ENCODE results near the gene HS3ST4. TPM values are rescaled to one million over a fixed set of nuclear protein-coding genes. Genes with fewer than 3 reads are reported as not detected.

Gene HS3ST4
- total RNA-seq, 1 donor from 2014 or later: not detected

DNA sequence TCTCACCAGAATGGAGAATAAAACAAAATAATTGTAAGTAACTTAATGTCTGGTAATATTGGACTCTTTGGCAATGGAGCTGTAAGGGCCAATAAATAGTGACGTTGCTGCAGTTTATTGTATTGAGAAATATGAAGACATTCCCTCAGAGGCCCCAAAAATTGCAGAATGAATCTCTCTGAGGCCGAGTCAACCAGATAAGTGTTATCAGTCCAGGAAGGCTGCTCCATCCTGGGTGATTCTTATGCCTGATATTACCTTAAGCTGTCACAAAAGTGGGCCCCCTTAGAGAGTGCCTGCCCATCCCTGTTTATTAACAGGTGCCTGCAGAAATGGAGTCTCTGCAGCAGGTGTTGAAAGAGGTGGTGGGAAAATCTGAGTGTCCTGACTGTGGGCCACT lies 219.2 kb downstream of the HS3ST4 start:
- no peaks in the 10 kb centered on the region for H3K27me3 Mint-ChIP-seq
- TF ChIP-seq, protein P1, sequence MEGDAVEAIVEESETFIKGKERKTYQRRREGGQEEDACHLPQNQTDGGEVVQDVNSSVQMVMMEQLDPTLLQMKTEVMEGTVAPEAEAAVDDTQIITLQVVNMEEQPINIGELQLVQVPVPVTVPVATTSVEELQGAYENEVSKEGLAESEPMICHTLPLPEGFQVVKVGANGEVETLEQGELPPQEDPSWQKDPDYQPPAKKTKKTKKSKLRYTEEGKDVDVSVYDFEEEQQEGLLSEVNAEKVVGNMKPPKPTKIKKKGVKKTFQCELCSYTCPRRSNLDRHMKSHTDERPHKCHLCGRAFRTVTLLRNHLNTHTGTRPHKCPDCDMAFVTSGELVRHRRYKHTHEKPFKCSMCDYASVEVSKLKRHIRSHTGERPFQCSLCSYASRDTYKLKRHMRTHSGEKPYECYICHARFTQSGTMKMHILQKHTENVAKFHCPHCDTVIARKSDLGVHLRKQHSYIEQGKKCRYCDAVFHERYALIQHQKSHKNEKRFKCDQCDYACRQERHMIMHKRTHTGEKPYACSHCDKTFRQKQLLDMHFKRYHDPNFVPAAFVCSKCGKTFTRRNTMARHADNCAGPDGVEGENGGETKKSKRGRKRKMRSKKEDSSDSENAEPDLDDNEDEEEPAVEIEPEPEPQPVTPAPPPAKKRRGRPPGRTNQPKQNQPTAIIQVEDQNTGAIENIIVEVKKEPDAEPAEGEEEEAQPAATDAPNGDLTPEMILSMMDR (IDR thresholded peaks at IDR 0.05): no peak
- ChIA-PET POLR2A (no interaction called here), CTCF (no interaction called here)
- H3K4me3 Mint-ChIP-seq: no peak overlapping the region
- DNase-seq: no peak
- H3K27ac Mint-ChIP-seq: no peak overlapping the region
- no peak for ATAC-seq (ENCODE audit: low read depth)
- no peaks in the 10 kb centered on the region for H3K9me3 Mint-ChIP-seq
- H3K36me3 Mint-ChIP-seq (ENCODE audit: low read depth): no peaks in the 10 kb centered on the region
- intact Hi-C loops (cut with micrococcal nuclease): no loop called here
- no peaks in the 10 kb centered on the region for H3K4me1 Mint-ChIP-seq

DNA sequence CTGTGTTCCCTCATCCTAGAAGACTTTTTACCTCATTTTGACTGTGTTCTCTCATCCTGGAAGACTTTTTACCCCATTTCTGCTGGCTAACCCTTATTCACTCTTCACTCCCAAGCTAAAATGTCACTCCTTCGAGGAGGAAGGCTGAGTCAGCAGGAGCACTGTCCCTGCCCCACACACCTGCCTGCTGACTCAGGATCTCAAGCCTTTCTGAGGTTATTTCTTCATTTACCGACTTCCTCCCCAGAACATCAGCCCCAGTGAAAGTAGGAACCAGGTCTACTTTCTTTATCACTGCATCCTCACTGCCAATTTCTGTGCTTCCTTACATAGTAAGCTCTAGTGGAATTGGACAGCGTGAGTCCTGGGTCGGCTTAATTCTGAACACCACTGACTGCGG lies 220.6 kb downstream of the HS3ST4 start:
- Mint-ChIP-seq H3K9me3 (no peaks in the 10 kb centered on the region), H3K4me3 (no peak overlapping the region), H3K36me3 (ENCODE audit: low read depth) (no peaks in the 10 kb centered on the region), H3K4me1 (no peaks in the 10 kb centered on the region), H3K27ac (no peak overlapping the region), H3K27me3 (no peaks in the 10 kb centered on the region)
- ChIA-PET POLR2A (no interaction called here), CTCF (no interaction called here)
- TF ChIP-seq, protein P1 (IDR thresholded peaks at IDR 0.05): no peak
- intact Hi-C loops (cut with micrococcal nuclease): no loop called here
- ATAC-seq (ENCODE audit: low read depth) (no peak), DNase-seq (no peak)

DNA sequence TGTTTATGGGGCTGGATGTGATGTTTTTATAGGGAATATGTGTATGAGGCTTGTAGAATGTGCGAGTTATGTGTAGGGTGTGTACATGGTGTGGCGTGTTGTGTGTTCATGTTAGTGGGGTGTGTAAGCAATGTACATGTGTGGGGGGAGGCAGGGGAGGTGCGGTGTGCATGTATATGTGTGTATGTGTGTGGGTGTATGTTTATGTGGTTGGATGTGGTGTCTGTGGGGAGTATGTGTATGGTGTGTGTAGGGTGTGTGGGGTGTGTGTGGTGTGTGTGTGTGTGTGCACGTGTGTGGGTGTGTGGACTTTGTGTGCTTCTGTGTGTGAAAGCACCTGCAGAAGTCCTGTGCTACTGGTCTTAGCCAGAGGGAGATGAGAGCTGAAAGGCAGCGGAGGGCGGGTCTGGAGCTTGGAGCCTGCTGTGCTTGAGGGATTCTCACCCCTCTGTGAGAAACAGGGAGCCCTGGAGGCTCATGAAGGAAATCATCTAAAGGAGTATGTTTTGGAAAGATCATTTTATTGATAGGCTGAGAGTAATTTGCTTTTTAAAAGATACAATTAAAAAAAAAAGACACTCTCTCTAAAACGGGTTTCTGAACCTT lies 222.7 kb downstream of the HS3ST4 start:
- ChIA-PET POLR2A (no interaction called here), CTCF (no interaction called here)
- DNase-seq: no peak
- H3K9me3 Mint-ChIP-seq: no peaks in the 10 kb centered on the region
- no peaks in the 10 kb centered on the region for H3K36me3 Mint-ChIP-seq (ENCODE audit: low read depth)
- no peaks in the 10 kb centered on the region for H3K4me1 Mint-ChIP-seq
- TF ChIP-seq, protein P1 (IDR thresholded peaks at IDR 0.05): no peak
- intact Hi-C loops (cut with micrococcal nuclease): no loop called here
- no peak overlapping the region for H3K4me3 Mint-ChIP-seq
- H3K27ac Mint-ChIP-seq: no peak overlapping the region
- no peak for ATAC-seq (ENCODE audit: low read depth)
- H3K27me3 Mint-ChIP-seq: no peaks in the 10 kb centered on the region

DNA sequence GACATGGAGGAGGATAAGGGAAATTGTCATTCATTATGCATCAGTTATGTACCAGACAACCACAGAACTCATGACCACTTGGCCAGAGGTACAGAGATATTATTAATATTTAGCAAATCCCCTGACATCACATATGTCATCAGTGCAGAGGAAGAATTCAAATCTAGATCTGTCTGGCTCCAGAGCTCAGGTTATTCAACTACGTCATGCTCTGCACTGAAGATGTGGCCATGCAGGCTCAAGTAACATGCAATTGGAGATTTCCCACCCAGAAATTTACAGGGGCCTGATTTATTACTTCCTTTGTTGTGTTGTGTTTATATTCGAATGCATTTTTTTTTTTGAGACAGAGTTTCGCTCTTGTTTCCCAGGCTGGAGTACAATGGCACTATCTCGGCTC lies 224.3 kb downstream of the HS3ST4 start:
- no peak overlapping the region for H3K4me3 Mint-ChIP-seq
- H3K27me3 Mint-ChIP-seq: no peaks in the 10 kb centered on the region
- ATAC-seq (ENCODE audit: low read depth) (no peak), DNase-seq (no peak)
- H3K9me3 Mint-ChIP-seq: no peaks in the 10 kb centered on the region
- no peaks in the 10 kb centered on the region for H3K4me1 Mint-ChIP-seq
- intact Hi-C loops (cut with micrococcal nuclease): no loop called here
- H3K27ac Mint-ChIP-seq: no peak overlapping the region
- TF ChIP-seq, protein P1 (IDR thresholded peaks at IDR 0.05): no peak
- POLR2A ChIA-PET: no interaction called here
- CTCF ChIA-PET: no interaction called here
- H3K36me3 Mint-ChIP-seq (ENCODE audit: low read depth): no peaks in the 10 kb centered on the region

DNA sequence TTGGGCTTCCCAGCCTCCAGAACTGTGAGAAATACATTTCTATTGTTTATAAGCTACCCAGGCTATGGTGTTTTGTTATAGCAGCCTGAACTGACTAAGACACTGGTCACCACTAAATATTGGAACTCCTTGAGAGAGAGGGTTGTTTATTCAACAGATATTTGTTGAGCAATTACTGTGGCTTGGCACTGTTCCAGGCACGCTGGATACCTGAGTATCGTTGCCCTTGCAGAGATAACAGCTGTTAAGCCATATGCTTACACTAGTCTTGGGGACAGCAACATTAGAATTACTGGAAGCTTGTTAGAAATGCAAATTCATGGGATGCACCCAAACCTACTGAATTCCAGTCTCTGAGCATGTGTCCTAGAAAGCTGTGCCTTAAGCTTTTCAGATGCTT lies 230.7 kb downstream of the HS3ST4 start:
- intact Hi-C loops (cut with micrococcal nuclease): no loop called here
- Mint-ChIP-seq H3K9me3 (no peaks in the 10 kb centered on the region), H3K27me3 (no peaks in the 10 kb centered on the region), H3K4me3 (no peak overlapping the region), H3K4me1 (no peaks in the 10 kb centered on the region), H3K27ac (no peak overlapping the region), H3K36me3 (ENCODE audit: low read depth) (no peaks in the 10 kb centered on the region)
- DNase-seq: no peak
- TF ChIP-seq, protein P1 (IDR thresholded peaks at IDR 0.05): no peak
- ChIA-PET POLR2A (no interaction called here), CTCF (no interaction called here)
- no peak for ATAC-seq (ENCODE audit: low read depth)
